ENCODE data around the gene JMY. TPM values are rescaled to one million over a fixed set of nuclear protein-coding genes. Genes with fewer than 3 reads are reported as not detected.

JMY gene
- polyA plus RNA-seq, 1 of the 3 experiments (the other 2 are of a cell fraction): 1.7 TPM

DNA sequence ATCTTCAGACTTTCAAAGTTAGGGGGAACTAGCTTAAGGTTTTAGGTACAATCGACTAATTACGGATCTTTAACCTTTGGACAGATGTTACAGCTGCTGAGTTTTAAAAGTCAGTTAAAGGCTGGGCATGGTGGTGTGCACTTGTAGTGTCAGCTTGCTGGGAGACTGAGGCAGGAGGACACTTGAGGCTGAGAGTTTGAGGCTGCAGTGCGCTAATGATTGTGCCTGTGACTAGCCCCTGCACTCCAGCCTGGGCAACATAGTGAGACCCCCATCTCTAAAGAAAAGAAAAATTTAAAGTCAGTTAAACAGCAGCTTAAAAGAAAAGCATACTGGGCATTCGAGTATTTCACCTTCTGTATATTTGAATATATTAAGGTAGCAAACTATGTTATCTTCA lies 51.4 kb downstream of the JMY start:
- no peak overlapping the region for H3K27ac ChIP-seq (ENCODE audit: low read depth in 2 of 2, low read length in 1 of 2)
- 97% methylated on average over 4 of the region's 4 CpGs for WGBS (ENCODE audit: low lambda C conversion rate)
- H3K9me3 ChIP-seq: no peaks in the 10 kb centered on the region
- POLR2A ChIA-PET: no interaction called here
- H3F3A ChIP-seq (replicated peaks; ENCODE audit: insufficient read depth): no peaks in the 10 kb centered on the region
- no peaks in the 10 kb centered on the region for H4K20me1 ChIP-seq (ENCODE audit: insufficient read depth)
- DNase-seq: no peak
- H3K9ac ChIP-seq: no peak overlapping the region
- no peaks in the 10 kb centered on the region for H3K9me2 ChIP-seq
- no peaks in the 10 kb centered on the region for H3K79me2 ChIP-seq (ENCODE audit: insufficient read depth)
- no peaks in the 10 kb centered on the region for H3K27me3 ChIP-seq (ENCODE audit: insufficient read depth)
- no peak for TF ChIP-seq ELF1 (IDR thresholded peaks at IDR 0.05)
- TF ChIP-seq, protein P1, sequence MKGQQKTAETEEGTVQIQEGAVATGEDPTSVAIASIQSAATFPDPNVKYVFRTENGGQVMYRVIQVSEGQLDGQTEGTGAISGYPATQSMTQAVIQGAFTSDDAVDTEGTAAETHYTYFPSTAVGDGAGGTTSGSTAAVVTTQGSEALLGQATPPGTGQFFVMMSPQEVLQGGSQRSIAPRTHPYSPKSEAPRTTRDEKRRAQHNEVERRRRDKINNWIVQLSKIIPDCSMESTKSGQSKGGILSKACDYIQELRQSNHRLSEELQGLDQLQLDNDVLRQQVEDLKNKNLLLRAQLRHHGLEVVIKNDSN (IDR thresholded peaks at IDR 0.05; ENCODE audit: borderline replicate concordance, low read depth): no peak
- no peak for TF ChIP-seq FOXM1 (IDR thresholded peaks at IDR 0.05; ENCODE audit: low read depth)
- TF ChIP-seq FOXJ3 (CRISPR knock-in tag; IDR thresholded peaks at IDR 0.05): no peak
- no peak for TF ChIP-seq POLR2AphosphoS5 (IDR thresholded peaks at IDR 0.05; ENCODE audit: low read depth, low read length)
- TF ChIP-seq RXRA (IDR thresholded peaks at IDR 0.05; ENCODE audit: borderline replicate concordance, low read depth): no peak
- TF ChIP-seq SMC3 (IDR thresholded peaks at IDR 0.05; ENCODE audit: low read depth, low read length): no peak
- TF ChIP-seq TCF12 (IDR thresholded peaks at IDR 0.05): no peak
- no peak for TF ChIP-seq RAD21 (IDR thresholded peaks at IDR 0.05; ENCODE audit: low read length)
- TF ChIP-seq RCOR1 (IDR thresholded peaks at IDR 0.05; ENCODE audit: low read length): no peak
- TF ChIP-seq, protein P2, sequence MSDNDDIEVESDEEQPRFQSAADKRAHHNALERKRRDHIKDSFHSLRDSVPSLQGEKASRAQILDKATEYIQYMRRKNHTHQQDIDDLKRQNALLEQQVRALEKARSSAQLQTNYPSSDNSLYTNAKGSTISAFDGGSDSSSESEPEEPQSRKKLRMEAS (IDR thresholded peaks at IDR 0.05; ENCODE audit: low read depth): no peak
- TF ChIP-seq, protein P3, sequence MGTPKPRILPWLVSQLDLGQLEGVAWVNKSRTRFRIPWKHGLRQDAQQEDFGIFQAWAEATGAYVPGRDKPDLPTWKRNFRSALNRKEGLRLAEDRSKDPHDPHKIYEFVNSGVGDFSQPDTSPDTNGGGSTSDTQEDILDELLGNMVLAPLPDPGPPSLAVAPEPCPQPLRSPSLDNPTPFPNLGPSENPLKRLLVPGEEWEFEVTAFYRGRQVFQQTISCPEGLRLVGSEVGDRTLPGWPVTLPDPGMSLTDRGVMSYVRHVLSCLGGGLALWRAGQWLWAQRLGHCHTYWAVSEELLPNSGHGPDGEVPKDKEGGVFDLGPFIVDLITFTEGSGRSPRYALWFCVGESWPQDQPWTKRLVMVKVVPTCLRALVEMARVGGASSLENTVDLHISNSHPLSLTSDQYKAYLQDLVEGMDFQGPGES (IDR thresholded peaks at IDR 0.05; ENCODE audit: low read depth, low read length): no peak
- no peak for TF ChIP-seq TAF1 (IDR thresholded peaks at IDR 0.05; ENCODE audit: borderline replicate concordance, low read depth, low read length)
- TF ChIP-seq RFX5 (IDR thresholded peaks at IDR 0.05; ENCODE audit: low read length): no peak
- no peak for TF ChIP-seq CHD2 (IDR thresholded peaks at IDR 0.05; ENCODE audit: low read length, partially characterized antibody)
- no peak for TF ChIP-seq YY1 (IDR thresholded peaks at IDR 0.05; ENCODE audit: low read depth)
- no peak for TF ChIP-seq EP300 (IDR thresholded peaks at IDR 0.05; ENCODE audit: borderline replicate concordance in 1 of 2, low read depth in 1 of 2, low read length in 1 of 2)
- no peak for TF ChIP-seq SIN3A (IDR thresholded peaks at IDR 0.05; ENCODE audit: borderline replicate concordance, low read depth, low read length)
- TF ChIP-seq NRF1 (IDR thresholded peaks at IDR 0.05; ENCODE audit: low read depth, low read length): no peak
- no peak for TF ChIP-seq GABPA (IDR thresholded peaks at IDR 0.05; ENCODE audit: low read depth)
- no peak overlapping the region for H2AFZ ChIP-seq (ENCODE audit: low read depth)
- no peaks in the 10 kb centered on the region for H3K4me1 ChIP-seq (ENCODE audit: control insufficient read depth in 1 of 2, insufficient read depth in 2 of 2, low read depth in 1 of 2, low read length in 1 of 2)
- no peak overlapping the region for H3K4me3 ChIP-seq (ENCODE audit: low read depth in 2 of 2, low read length in 1 of 2)
- no peak overlapping the region for H3K4me2 ChIP-seq
- CTCF ChIA-PET: no interaction called here
- H3K36me3 ChIP-seq (replicated peaks in 1 of 2; ENCODE audit: control insufficient read depth in 1 of 2, insufficient read depth in 2 of 2, low read length in 1 of 2): peaks cover 11 to 16% of the 10 kb centered on the region in 2 experiments

DNA sequence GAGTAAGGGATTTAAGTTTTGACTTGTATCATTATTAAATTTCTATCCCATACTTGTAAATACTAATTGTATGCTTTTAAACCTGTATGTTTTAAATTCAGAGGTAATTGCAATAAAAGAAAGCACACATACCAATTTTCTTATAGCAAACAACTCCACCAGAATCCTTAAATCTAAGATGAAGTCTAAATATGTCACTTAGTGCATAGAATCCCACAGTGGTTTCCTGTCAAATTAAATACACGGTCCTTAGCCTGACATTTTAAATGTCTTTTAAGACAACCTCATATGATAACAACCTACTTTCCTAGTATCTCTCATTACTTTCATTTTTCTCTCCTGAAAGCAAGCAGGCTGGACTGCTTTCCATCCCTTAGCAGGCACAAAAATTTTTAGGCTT lies 52.0 kb downstream of the JMY start:
- Histone ChIP-seq H3K27me3 (ENCODE audit: insufficient read depth) (no peaks in the 10 kb centered on the region), H2AFZ (ENCODE audit: low read depth) (no peak overlapping the region), H3K9me2 (no peaks in the 10 kb centered on the region), H3K36me3 (replicated peaks in 1 of 2; ENCODE audit: control insufficient read depth in 1 of 2, insufficient read depth in 2 of 2, low read length in 1 of 2) (peaks cover 11 to 16% of the 10 kb centered on the region in 2 experiments), H3K79me2 (ENCODE audit: insufficient read depth) (no peaks in the 10 kb centered on the region), H3K9me3 (no peaks in the 10 kb centered on the region), H3K27ac (ENCODE audit: low read depth in 2 of 2, low read length in 1 of 2) (no peak overlapping the region), H4K20me1 (ENCODE audit: insufficient read depth) (no peaks in the 10 kb centered on the region), H3K4me1 (ENCODE audit: control insufficient read depth in 1 of 2, insufficient read depth in 2 of 2, low read depth in 1 of 2, low read length in 1 of 2) (no peaks in the 10 kb centered on the region), H3K4me3 (ENCODE audit: low read depth in 2 of 2, low read length in 1 of 2) (no peak overlapping the region), H3K4me2 (no peak overlapping the region), H3K9ac (no peak overlapping the region), H3F3A (replicated peaks; ENCODE audit: insufficient read depth) (no peaks in the 10 kb centered on the region)
- POLR2A ChIA-PET: no interaction called here
- no peak for DNase-seq
- 77% methylated on average over 1 of the region's 1 CpG for WGBS (ENCODE audit: low lambda C conversion rate)
- CTCF ChIA-PET: no interaction called here
- no peak for TF ChIP-seq SMC3 (IDR thresholded peaks at IDR 0.05; ENCODE audit: low read depth, low read length)
- TF ChIP-seq, protein P1 (IDR thresholded peaks at IDR 0.05; ENCODE audit: borderline replicate concordance, low read depth): no peak
- no peak for TF ChIP-seq FOXM1 (IDR thresholded peaks at IDR 0.05; ENCODE audit: low read depth)
- TF ChIP-seq, protein P4, sequence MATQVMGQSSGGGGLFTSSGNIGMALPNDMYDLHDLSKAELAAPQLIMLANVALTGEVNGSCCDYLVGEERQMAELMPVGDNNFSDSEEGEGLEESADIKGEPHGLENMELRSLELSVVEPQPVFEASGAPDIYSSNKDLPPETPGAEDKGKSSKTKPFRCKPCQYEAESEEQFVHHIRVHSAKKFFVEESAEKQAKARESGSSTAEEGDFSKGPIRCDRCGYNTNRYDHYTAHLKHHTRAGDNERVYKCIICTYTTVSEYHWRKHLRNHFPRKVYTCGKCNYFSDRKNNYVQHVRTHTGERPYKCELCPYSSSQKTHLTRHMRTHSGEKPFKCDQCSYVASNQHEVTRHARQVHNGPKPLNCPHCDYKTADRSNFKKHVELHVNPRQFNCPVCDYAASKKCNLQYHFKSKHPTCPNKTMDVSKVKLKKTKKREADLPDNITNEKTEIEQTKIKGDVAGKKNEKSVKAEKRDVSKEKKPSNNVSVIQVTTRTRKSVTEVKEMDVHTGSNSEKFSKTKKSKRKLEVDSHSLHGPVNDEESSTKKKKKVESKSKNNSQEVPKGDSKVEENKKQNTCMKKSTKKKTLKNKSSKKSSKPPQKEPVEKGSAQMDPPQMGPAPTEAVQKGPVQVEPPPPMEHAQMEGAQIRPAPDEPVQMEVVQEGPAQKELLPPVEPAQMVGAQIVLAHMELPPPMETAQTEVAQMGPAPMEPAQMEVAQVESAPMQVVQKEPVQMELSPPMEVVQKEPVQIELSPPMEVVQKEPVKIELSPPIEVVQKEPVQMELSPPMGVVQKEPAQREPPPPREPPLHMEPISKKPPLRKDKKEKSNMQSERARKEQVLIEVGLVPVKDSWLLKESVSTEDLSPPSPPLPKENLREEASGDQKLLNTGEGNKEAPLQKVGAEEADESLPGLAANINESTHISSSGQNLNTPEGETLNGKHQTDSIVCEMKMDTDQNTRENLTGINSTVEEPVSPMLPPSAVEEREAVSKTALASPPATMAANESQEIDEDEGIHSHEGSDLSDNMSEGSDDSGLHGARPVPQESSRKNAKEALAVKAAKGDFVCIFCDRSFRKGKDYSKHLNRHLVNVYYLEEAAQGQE (IDR thresholded peaks at IDR 0.05; ENCODE audit: low read depth, low read length): no peak
- TF ChIP-seq RCOR1 (IDR thresholded peaks at IDR 0.05; ENCODE audit: low read length): no peak
- no peak for TF ChIP-seq GABPA (IDR thresholded peaks at IDR 0.05; ENCODE audit: low read depth)
- TF ChIP-seq TEAD4 (IDR thresholded peaks at IDR 0.05; ENCODE audit: borderline replicate concordance, insufficient read depth): no peak
- no peak for TF ChIP-seq CHD2 (IDR thresholded peaks at IDR 0.05; ENCODE audit: low read length, partially characterized antibody)
- TF ChIP-seq TCF12 (IDR thresholded peaks at IDR 0.05): no peak
- TF ChIP-seq POLR2AphosphoS5 (IDR thresholded peaks at IDR 0.05; ENCODE audit: low read depth, low read length): no peak
- TF ChIP-seq MXI1 (IDR thresholded peaks at IDR 0.05; ENCODE audit: low read depth, low read length): no peak
